HG02678 (cell line): Measurements from ENCODE around the gene MLIP.
A peak's percentile ranks its signal among the peaks of the same experiment; 100 is the strongest.
"Not testable (repeated sequence)": the region's sequence is repeated elsewhere in the genome, so short reads cannot be mapped to it uniquely, and the experiment has no call there.

Experiments used
- ATAC-seq: cut with Tn5 transposase; IDR thresholded peaks from one replicate; pipeline ENCODE4 v1.9.1; 2021; ENCODE audit warnings: mild to moderate bottlenecking, moderate library complexity; ENCODE audit not compliant: unreplicated experiment

MLIP gene

DNA sequence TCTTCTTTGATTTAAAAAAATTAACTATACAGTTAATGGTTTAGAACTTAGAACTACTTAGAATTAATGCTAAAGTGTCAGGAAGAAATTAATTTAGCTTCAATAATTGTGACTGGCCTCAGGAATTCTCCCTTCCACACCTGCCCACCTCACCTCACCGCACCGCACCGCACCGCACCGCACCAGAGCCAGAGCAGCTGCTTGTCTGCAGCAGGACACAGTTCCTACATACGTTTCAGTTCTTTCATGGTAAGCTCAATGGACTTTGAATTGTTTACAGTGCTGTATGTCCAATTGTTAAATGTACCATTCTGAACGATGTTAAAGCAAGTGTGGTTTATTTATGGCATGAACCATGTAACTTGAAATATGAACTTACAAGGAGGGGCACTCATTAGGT is 98.7 kb downstream of the MLIP start:
- not testable (repeated sequence) for ATAC-seq

- ATAC-seq, result no peak
Observed at GRCh38 chr6:54214286-54214685, 103.0 kb downstream of the MLIP start.

DNA sequence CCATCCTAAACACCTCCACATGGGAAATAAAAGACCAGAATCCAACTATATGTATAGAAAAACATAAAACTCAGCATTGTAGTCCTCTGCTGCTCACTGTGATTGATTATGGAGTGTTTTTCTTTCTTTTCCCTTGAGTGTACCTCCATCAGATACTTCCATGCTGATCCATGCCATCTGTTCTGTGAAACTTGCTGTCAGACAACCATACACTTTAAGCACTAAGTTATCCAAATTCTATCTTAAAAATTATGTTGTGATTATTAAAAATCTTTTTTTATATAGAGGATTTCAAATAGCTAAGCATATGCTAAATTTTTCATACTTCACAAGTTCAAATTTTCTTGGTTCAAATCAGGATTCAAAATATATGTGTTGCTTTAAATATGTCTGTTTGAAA is 105.1 kb downstream of the MLIP start:
- ATAC-seq, result no peak

DNA sequence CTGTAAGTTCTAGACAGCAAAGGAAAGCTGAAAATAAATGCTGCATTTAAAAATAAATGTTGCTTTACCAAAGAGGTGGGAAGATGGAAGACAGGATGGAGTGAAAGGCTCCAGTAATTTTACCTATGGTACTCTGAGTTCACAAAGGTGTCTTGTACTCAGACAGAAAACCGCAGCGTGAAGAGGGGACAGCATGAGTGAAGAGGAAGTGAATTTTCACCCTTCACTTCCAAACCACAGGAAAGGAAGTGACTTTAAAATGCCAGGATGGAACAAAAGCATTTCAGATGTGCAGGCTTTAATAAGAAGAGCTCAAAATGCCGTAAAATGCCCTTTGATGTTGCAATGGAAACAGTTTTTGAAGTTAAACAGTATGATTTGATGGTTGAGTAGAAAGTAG is 105.8 kb downstream of the MLIP start:
- ATAC-seq, result no peak

- ATAC-seq, result no peak
Observed at GRCh38 chr6:54222217-54222616, 111.0 kb downstream of the MLIP start.

DNA sequence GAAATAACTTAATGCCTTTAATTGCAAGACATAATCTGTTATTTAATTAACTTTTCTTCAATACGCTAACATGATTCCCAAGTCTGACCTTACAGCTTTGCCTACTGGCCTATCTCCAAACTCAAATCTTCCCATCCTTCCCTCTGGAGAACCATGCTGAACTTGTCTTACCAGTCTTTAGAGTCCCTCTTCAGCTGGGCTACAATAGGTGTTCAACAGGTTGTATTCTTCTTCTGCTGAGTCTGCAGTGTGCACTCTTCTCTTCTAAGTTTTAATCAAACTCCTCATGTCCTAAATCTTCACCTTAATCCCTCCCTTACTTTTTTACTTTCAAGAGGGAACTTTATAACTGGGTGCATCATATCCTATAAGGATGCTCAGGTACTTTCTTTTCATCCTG is 121.5 kb downstream of the MLIP start:
- ATAC-seq, result no peak

DNA sequence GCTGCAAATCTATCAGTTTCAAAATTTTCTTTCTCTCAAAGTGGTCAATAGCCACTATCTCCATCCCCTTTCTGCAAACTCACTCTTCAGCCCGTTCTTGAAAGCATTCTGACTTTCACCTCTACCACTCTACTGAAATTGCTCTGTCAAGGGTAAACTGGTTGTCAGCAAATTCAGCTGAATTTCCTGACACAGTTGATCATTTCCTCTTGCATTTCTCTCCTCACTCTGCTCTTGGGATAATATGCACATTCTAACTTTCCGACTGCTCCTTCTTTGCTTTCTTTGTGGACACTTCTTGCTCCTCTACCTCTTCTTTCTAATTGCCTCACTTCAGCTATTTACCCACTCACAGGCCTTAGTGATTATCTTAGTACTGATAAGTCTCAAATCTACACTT is 123.3 kb downstream of the MLIP start:
- ATAC-seq, result no peak

DNA sequence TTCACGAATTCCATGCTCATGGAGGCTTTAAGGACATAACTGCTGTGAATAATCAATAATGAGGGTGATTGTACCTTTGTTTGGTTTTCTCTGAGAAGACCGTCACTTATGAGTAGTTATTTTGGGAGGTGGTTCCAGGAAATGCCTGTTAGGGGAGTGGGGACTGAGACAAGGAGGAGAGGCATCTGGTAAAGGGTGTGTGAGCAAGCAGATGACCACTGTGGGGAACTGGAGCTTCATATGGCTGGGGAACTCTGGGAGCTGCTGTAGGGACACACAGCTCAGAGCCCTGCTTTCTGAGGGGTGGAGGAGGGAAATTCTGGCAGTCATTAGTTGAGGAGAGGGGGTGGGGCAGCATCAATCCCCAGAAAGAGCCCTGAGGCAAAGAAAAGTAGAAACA is 125.7 kb downstream of the MLIP start:
- no peak for ATAC-seq

- ATAC-seq, result no peak
Observed at GRCh38 chr6:54238396-54238795, 127.2 kb downstream of the MLIP start.

- ATAC-seq, result no peak
Observed at GRCh38 chr6:54243699-54244098, 132.5 kb downstream of the MLIP start.

DNA sequence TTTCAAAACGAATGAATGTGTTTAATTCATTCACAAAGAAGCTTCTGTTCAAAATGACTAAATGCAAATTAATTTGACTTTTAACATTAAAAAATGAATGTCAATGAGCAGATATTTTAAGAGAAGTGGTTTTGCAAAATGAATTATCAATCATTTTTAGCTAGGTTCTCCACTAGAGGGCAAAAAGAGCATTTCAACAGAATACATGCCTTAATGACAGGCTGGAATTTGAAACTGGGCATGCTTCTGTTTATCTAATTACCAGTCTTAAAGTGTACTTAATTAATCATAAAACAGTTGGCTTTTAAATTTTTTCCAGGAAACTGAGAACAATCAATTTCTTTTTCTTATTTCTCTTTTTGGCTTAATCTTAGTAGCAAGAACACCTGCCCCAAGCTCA is 133.2 kb downstream of the MLIP start:
- no peak for ATAC-seq

GRCh38 chr6:54245265-54245664 is 134.0 kb downstream of the MLIP start:
- ATAC-seq, result no peak

GRCh38 chr6:54248319-54248718 is 137.1 kb downstream of the MLIP start:
- ATAC-seq, result no peak

GRCh38 chr6:54248994-54249393 is 137.8 kb downstream of the MLIP start:
- peak; percentile 48 for ATAC-seq

GRCh38 chr6:54249812-54250211 is 138.6 kb downstream of the MLIP start:
- ATAC-seq, result not testable (repeated sequence)

DNA sequence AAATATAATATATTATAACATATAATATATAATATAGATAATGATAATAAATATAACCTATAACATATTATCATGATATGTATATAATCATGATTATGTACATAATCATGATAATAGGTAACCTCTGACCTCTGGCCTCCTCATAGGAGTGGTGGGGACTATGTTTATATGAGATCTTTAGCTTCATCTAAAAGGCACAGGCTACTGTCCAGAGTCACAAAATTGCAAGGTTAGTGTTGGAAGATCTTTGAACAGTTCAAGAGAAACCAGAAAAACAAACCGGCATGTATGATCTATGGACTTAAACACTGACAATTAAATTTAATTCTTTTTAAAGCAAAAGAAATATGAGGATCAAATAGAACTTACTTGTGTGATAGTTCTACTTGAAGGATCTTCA is 141.3 kb downstream of the MLIP start:
- ATAC-seq, result no peak

GRCh38 chr6:54252916-54253315 is 141.7 kb downstream of the MLIP start:
- ATAC-seq, result no peak

- ATAC-seq, result no peak
Observed at GRCh38 chr6:54254886-54255285, 143.6 kb downstream of the MLIP start.

- no peak for ATAC-seq
Observed at GRCh38 chr6:54255886-54256285, 144.6 kb downstream of the MLIP start.

DNA sequence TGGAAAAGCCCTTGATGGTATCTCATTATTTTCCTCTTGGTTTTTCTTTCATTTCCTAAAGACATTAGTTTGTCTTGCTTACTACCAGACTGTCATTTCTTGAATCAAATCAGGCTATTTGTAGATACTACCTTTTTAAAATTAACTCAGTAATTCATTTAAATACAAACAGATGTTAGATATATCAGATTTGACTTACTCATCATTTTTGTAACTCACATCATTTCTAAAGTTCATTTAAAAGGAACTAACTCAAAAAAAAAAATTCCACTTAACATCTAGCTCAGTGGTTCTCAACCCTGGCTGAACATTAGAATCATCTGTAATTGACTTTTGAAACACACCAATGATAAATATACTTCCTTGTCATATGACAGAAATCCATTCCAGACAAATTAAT is 148.8 kb downstream of the MLIP start:
- ATAC-seq, result no peak

DNA sequence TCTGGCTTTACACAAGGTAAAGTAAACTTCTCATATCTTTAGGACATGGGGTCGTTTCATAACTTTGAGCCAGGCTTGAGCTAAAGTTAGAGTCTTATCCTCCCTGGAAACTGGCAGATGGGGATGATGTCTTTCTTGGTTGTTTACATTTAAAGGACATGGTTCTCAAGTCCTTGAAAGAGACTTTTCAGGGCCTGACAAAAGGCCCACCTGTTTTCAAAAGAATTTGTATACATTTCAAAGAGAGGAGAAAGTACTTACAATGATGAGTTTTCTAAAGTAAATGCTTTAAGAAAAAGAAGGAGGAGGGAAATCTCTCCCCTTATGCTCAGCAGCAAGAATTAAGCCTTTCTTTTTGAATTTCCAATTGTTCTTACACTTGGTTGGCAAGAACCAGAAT is 151.3 kb downstream of the MLIP start:
- no peak for ATAC-seq

- no peak for ATAC-seq
Observed at GRCh38 chr6:54262971-54263370, 151.7 kb downstream of the MLIP start.

- no peak for ATAC-seq
Observed at GRCh38 chr6:54264581-54265272, 153.5 kb downstream of the MLIP start.
